Upper lobe of left lung (tissue), 4 donors: ENCODE measurements around the gene COL11A2.

ENCODE experiments used
- CTCF ChIP-seq, 6 experiments: fragments of 450-650 bp in 4 of 6; fragments of 200-600 bp in 2 of 6; sonication (generic) in 2 of 6; IDR thresholded peaks; one replicate each; pipeline ENCODE4 v1.5.1; 2016 to 2019; ENCODE audit warnings: antibody characterized with exemption in 6 of 6
- EP300 ChIP-seq, 4 donors: sonication (generic); formaldehyde crosslinking; IDR thresholded peaks; one replicate each; pipeline ENCODE4 v1.5.1; 2017; ENCODE audit warnings: antibody characterized with exemption in 4 of 4, control low read depth in 2 of 4
- POLR2A ChIP-seq, 4 donors: fragments of 450-650 bp; IDR thresholded peaks; one replicate each; pipeline ENCODE4 v1.5.1; 2016 to 2017; ENCODE audit warnings: antibody characterized with exemption in 4 of 4, mild to moderate bottlenecking in 2 of 4
- POLR2AphosphoS5 ChIP-seq, 2 donors: sonication (generic); formaldehyde crosslinking; IDR thresholded peaks; one replicate each; pipeline ENCODE4 v1.5.1; 2017; ENCODE audit warnings: antibody characterized with exemption in 2 of 2

GRCh38 chr6:33142501-33143070, 49.7 kb downstream of the COL11A2 start:
- no peak for TF ChIP-seq CTCF (IDR thresholded peaks at IDR 0.05)
- TF ChIP-seq POLR2A (IDR thresholded peaks at IDR 0.05) = no peak
- no peak for TF ChIP-seq POLR2AphosphoS5 (IDR thresholded peaks at IDR 0.05)
- no peak for TF ChIP-seq EP300 (IDR thresholded peaks at IDR 0.05)
